Right renal cortex interstitium (tissue), 3 donors: ENCODE results near the gene MAP2K3. TPM values are rescaled to one million over a fixed set of nuclear protein-coding genes. Genes with fewer than 3 reads are reported as not detected.

Source experiments
- DNase-seq, 3 donors: peaks; one replicate each; pipeline ENCODE4 v3.0.0-alpha.2; 2013; ENCODE audit warnings: low read depth in 3 of 3, low spot score in 2 of 3
- polyA plus RNA-seq, 3 donors: library from polyadenylated mRNA; unstranded; fragments of 120-200 nt; gene quantifications; one replicate each; pipeline ENCODE4 v1.2.1, GENCODE V29; 2013; ENCODE audit not compliant: insufficient read length in 3 of 3

The MAP2K3 gene
- polyA plus RNA-seq, 3 donors: 17.3 to 21.8 (median 17.6) TPM

DNA sequence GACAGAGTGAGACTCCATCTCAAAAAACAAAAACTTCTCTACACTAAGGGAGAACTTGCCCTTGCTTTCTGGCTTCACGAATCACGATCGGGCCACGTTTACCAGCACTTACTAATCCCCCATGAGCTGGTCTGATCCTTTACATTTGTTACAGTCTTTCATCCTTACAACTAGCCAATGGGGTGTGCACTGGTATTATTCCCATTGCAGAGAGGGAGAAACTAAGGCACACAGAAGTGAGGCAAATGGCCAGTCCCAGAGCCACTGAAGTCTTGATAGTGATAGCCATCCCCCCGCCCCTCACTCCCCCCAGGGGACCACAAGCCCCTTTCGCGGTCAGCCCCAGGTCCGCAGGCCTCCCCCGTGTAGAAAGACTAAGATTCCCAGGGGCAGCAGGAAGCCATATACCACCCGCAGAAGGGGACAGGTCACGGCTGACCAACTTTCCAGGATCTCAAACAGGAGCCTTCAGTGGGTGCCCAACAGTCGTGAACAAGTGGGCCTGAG, 32.2 kb upstream of the MAP2K3 start:
- DNase-seq: no peak

DNA sequence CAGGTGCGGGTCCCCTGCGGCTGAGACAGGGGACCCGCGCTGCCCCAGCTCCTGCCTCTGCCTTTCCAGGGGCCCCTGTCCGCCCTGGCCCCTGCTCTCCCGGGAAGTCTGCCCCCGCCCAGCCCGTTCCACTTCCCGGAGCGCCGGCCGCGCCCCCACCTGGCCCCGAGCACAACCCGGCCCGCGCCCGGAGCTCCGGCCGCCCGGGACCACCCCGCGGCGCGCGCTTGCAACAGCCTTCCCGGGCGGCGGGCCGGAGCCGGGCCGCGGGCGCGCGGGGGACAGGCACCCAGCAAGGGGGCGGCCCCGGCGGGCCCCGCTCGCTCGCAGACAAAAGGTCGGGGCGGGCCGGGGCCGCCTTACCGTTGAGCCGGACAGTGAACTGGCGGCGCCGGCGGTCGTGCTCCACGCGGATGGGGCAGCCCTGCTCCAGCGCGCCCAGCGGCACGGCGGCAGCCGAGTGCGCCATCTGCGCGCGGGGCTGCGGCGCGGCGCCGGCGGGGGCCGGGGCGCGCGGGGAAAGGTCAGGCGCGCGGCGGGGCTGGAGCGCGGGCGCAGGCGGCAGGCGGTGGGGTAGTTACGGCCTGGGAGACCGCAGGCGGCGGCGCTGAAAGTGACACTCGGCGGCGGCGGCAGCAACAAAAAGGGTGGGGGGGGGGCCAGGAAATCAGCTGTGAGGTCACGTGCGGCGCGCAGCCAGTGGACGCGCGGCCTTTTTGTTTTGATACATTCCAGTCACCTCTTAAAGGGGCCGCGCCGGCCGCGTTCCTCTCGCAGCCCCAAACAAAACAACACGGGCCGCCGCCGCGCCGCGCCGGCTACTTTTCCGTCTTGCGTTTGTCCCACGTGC, 31.5 kb upstream of the MAP2K3 start, which contains the start of gene NATD1:
NATD1 (minus strand) TSS at position 615 of the 850 bp plus-strand sequence; CDS start at position 469, 146 bp downstream.
- peak in 2 of 3 donors; percentile 65 to 69 for DNase-seq

DNA sequence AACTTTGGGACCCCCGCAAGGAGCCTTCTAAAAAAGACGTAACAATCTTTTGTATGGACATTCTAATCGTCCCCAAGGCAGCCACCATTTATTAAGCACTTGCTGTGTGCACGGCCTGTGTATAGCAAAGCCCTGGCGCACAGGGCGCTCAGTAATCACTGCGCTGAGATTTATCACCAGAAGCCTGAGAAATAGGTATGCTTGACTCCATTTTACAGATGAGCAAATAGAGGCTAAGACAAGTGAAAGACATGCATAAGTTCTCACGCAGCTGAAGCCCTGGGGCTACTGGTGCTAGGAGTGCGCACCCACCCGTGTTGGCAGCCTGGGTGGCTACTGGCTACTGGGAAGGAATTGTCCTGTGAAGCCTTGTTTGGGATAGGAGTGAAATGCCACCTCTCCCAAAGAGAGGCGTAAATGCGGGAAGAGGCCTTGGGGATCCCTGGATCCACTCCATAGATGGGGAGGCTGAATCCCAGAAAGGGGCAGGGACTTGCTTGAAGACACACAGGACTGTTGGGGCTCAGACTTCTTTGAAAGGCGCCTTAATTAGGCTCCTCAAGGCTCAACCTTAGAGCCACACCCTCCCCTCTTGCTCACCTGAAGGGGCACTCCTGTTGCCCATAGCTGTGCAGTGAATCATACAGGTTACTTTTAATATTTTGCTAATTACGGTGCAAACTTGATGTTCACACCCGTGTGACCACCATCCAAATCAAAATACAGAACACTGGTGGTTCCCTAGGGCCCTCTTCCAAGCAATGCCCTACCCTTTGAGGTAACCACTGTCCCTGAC, 30.7 kb upstream of the MAP2K3 start:
- DNase-seq: no peak

DNA sequence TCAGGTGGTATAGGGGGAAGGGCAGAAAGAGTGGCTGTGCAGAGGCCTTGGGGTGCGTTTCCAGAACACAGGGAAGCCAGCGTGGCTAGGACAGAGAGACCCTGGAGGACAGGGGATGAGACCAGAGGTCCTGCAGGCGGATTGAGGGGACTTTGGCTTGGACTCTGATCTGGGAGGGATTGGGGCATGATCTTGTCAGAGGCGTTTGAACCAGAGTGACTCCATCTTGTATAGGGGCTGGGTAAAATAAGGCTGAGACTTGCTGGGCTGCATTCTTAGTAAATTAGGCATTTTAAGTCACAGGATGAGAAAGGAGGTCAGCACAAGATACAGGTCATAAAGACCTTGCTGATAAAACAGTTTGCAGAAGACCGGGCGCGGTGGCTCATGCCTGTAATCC, 25.9 kb upstream of the MAP2K3 start:
- no peak for DNase-seq

- no peak for DNase-seq
Measured at GRCh38 chr17:21262259-21262993, 22.1 kb upstream of the MAP2K3 start.

DNA sequence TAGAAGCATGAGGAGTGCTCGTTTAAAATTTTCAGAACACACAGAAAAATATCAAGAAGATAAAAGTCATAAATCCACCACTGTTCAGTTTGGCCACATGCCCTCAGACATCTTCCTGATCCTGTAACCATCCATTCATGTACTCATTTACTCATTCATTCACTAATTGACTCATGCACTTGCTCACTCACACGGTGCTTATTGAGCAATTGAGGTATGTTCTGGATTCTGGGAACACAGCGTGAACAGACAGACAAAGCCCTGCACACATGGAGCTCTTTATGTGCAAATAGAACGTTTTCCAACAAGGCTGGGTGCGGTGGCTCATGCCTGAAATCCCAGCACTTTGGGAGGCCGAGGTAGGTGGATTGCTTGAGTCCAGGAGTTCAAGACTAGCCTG, 21.1 kb upstream of the MAP2K3 start:
- DNase-seq: no peak

DNA sequence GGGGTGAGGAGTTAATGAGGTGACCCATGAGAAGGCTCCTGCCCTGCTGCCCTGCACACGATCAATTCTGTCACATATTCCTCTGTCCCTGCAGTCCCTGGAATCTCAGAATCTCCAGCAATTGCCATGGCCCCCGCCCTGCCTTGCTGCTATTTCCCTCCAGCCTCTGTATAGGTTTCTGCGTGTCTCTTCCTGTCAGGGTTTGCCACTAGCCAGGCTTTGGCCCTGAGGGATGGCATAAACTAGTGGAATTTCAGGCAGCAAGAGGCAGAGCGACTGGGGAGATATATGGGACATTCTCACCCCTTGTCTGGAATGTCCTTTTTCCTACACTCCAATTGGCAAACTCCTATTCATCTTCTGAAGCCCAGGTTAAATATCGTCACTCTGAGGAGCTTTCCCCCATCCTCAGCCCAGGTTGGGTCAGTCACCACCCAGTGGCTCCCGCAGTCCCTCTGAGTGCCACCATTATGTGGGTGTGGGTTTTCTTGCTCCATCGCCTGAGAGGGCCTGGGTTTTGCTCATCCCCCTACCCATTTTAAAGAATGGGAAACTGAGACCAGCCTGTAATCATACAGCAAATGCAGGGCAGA, 15.8 kb upstream of the MAP2K3 start:
- no peak for DNase-seq

GRCh38 chr17:21269394-21269793, 15.1 kb upstream of the MAP2K3 start:
- no peak for DNase-seq

- no peak for DNase-seq
Measured at GRCh38 chr17:21271454-21272183, 12.9 kb upstream of the MAP2K3 start.

DNA sequence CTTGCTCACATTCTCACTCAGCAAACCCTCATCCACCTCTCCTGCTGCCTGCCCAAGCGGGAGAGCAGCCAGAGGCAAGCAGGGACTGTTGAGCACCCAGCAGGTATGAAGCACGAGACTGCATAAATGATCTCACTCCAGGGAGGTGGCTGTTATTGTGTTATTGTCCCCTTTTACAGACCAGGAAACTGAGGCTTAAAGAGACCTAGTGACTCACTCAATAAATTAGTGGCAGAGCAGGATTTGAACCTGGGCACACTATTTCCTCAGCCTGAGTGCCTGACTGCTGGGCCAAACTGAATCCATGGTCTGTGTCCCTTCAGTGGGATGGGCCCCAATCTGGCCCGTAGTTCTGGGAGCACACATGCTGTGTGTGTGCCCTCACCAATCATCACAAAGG, 12.3 kb upstream of the MAP2K3 start:
- DNase-seq: no peak

- DNase-seq: no peak
Measured at GRCh38 chr17:21272881-21273792, 11.4 kb upstream of the MAP2K3 start.

- no peak for DNase-seq
Measured at GRCh38 chr17:21275047-21275578, 9.4 kb upstream of the MAP2K3 start.

- peak in 1 of 3 donors; percentile 70 for DNase-seq
Measured at GRCh38 chr17:21275579-21276263, 8.8 kb upstream of the MAP2K3 start.

GRCh38 chr17:21276264-21276588, 8.3 kb upstream of the MAP2K3 start:
- no peak for DNase-seq

DNA sequence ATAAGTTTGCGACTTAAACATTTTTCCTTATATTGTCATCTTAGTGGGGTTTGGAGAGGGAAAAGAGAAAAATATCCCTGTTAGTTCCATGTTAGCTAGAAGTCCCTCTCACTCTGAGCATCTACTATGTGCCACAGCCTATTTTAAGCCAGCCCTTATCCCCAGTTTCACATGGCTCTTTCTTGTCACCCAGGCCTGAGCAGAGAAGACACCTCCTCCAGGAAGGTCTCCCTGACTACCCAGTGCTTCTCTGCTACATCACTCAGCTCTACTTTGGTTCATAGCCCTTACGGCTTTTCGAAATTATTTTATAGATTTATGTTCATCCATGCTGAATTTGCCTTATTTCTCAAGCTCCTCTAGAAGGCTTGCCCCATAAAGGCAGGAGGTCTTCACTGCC, 7.2 kb upstream of the MAP2K3 start:
- DNase-seq: no peak

DNA sequence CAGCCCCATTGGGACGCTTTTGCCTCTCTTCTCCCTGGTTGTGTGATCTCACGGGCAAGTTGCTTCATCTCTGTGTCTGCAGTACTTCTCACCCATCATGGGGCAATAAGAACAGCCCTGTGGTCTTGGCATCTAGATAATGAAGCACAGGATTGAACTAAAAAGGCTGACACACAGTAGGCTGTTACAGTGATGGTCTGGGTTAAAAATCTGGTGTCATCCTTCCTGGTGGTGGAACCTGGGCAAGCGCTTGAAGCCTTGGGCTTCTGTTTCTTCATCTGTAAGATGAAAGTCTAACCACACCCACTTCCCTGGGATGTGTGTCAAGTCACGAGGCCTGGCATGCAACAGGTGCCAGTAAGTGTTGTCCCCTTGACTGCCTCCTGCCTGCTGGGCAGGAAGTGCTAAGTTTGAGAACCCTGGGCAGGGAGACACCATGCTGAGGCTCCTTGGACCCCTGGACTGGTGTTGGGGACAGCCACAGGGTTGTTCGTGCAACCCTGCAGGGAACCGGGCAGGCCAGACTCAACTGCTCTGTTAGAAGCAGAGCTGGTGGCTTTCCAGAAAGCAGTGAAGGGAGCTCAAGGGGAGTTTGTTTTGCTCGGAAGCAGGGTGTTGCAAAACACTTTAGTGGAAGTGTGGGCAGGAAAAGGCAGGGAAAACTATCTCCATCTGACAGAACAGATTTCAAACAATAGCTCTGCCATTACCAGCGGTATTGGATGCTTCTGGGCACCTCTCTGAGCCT, 5.9 kb upstream of the MAP2K3 start:
- DNase-seq: no peak

GRCh38 chr17:21279198-21279535, 5.3 kb upstream of the MAP2K3 start:
- DNase-seq: no peak
